Karpas-422 (cell line): ENCODE measurements around the gene AP4B1. TPM values are rescaled to one million over a fixed set of nuclear protein-coding genes. Genes with fewer than 3 reads are reported as not detected.

Experiments used
- DNase-seq: peaks from one replicate; pipeline ENCODE4 v3.0.0-alpha.2; 2015
- H2AFZ ChIP-seq: fragments of 200-600 bp; sonication (generic); 2 replicates; pipeline ENCODE4 v1.6.1; 2014; ENCODE audit warnings: antibody characterized with exemption, low read length, mixed read lengths
- H3K27ac ChIP-seq: fragments of 200-600 bp; sonication (generic); 2 replicates; pipeline ENCODE4 v1.5.1; 2014; ENCODE audit warnings: mild to moderate bottlenecking, low read length, moderate library complexity
- H3K27me3 ChIP-seq: fragments of 200-600 bp; sonication (generic); 2 replicates; pipeline ENCODE4 v1.6.1; 2014; ENCODE audit warnings: low read length, mixed read lengths
- H3K36me3 ChIP-seq: fragments of 200-600 bp; sonication (generic); 2 replicates; pipeline ENCODE4 v1.6.1; 2014; ENCODE audit warnings: low read length, mixed read lengths; ENCODE audit not compliant: insufficient read depth
- H3K4me1 ChIP-seq: fragments of 200-600 bp; sonication (generic); 2 replicates; pipeline ENCODE4 v1.6.1; 2014; ENCODE audit warnings: mild to moderate bottlenecking, low read length, mixed read lengths
- H3K4me2 ChIP-seq: fragments of 200-600 bp; sonication (generic); 2 replicates; pipeline ENCODE4 v1.6.1; 2014; ENCODE audit warnings: low read length, low read depth, mild to moderate bottlenecking; ENCODE audit not compliant: poor library complexity, severe bottlenecking
- H3K4me3 ChIP-seq: fragments of 200-600 bp; sonication (generic); 2 replicates; pipeline ENCODE4 v1.5.1; 2014; ENCODE audit warnings: mild to moderate bottlenecking, antibody characterized with exemption, low read length, mixed read lengths
- H3K79me2 ChIP-seq: fragments of 200-600 bp; sonication (generic); 2 replicates; pipeline ENCODE4 v1.6.1; 2014; ENCODE audit warnings: mild to moderate bottlenecking, low read length, mixed read lengths
- H3K9ac ChIP-seq: fragments of 200-600 bp; sonication (generic); 2 replicates; pipeline ENCODE4 v1.6.0; 2014; ENCODE audit warnings: low read length
- H3K9me2 ChIP-seq: fragments of 200-600 bp; sonication (generic), shearing (Covaris generic); replicated peaks from 2 replicates; pipeline ENCODE4 v1.6.0; 2014; ENCODE audit warnings: mild to moderate bottlenecking, low read length, moderate library complexity; ENCODE audit not compliant: insufficient read depth
- H3K9me3 ChIP-seq: fragments of 300-700, 200-600 bp; sonication (generic); 2 replicates; pipeline ENCODE4 v1.6.1; 2014; ENCODE audit warnings: low read length, mixed read lengths
- H4K20me1 ChIP-seq: fragments of 200-600 bp; sonication (generic); 2 replicates; pipeline ENCODE4 v1.6.1; 2014; ENCODE audit warnings: mild to moderate bottlenecking, antibody characterized with exemption, low read length, low read depth; ENCODE audit not compliant: insufficient read depth
- total RNA-seq: library from RNA; depleted of rRNA; stranded (reverse); fragments of >200 nt; shearing (Covaris generic); gene quantifications from 2 replicates; pipeline ENCODE4 v1.2.3, GENCODE V29; 2014; ENCODE audit warnings: low replicate concordance

The AP4B1 gene
- total RNA-seq, 1 experiment from 2014 or later: 35.3 TPM

GRCh38 chr1:113946112-113946511 is 41.5 kb upstream of the AP4B1 start:
- H4K20me1 ChIP-seq: no peaks in the 10 kb centered on the region
- H3K79me2 ChIP-seq: peaks cover 91% of the 10 kb centered on the region
- peaks cover 29% of the 10 kb centered on the region for H3K4me1 ChIP-seq

GRCh38 chr1:113945329-113945728 is 40.7 kb upstream of the AP4B1 start:
- H3K27ac ChIP-seq: peak overlapping the region; percentile 57

More at GRCh38 chr1:113946112-113946511, 41.5 kb upstream of the AP4B1 start:
- H3K4me3 ChIP-seq: no peak overlapping the region
- no peak overlapping the region for H3K9ac ChIP-seq
- H2AFZ ChIP-seq: no peak overlapping the region
- peak overlapping the region; percentile 51 for H3K4me2 ChIP-seq
- H3K27me3 ChIP-seq: no peaks in the 10 kb centered on the region
- no peaks in the 10 kb centered on the region for H3K9me3 ChIP-seq
- peaks cover 15% of the 10 kb centered on the region for H3K36me3 ChIP-seq
- peak overlapping the region; percentile 57 for H3K27ac ChIP-seq
- no peaks in the 10 kb centered on the region for H3K9me2 ChIP-seq
- DNase-seq: no peak

GRCh38 chr1:113943028-113943811 is 38.6 kb upstream of the AP4B1 start:
- Histone ChIP-seq H3K4me1 (peaks cover 32% of the 10 kb centered on the region), H3K9ac (no peak overlapping the region), H3K4me2 (no peak overlapping the region), H3K79me2 (peaks cover 92% of the 10 kb centered on the region), H3K9me3 (no peaks in the 10 kb centered on the region), H3K27me3 (no peaks in the 10 kb centered on the region), H3K27ac (no peak overlapping the region), H3K36me3 (peaks cover 26% of the 10 kb centered on the region), H4K20me1 (no peaks in the 10 kb centered on the region), H3K4me3 (no peak overlapping the region), H3K9me2 (no peaks in the 10 kb centered on the region), H2AFZ (no peak overlapping the region)
- DNase-seq: no peak

More at GRCh38 chr1:113945329-113945728, 40.7 kb upstream of the AP4B1 start:
- Histone ChIP-seq H3K27me3 (no peaks in the 10 kb centered on the region), H3K4me1 (peaks cover 29% of the 10 kb centered on the region), H3K79me2 (peaks cover 91% of the 10 kb centered on the region), H3K9me2 (no peaks in the 10 kb centered on the region), H3K9ac (no peak overlapping the region), H3K36me3 (peaks cover 22% of the 10 kb centered on the region), H3K4me3 (no peak overlapping the region), H3K4me2 (peak overlapping the region; percentile 51), H4K20me1 (no peaks in the 10 kb centered on the region), H2AFZ (no peak overlapping the region), H3K9me3 (no peaks in the 10 kb centered on the region)
- no peak for DNase-seq

GRCh38 chr1:113942527-113942926 is 37.9 kb upstream of the AP4B1 start:
- H3K27me3 ChIP-seq: no peaks in the 10 kb centered on the region
- peaks cover 34% of the 10 kb centered on the region for H3K4me1 ChIP-seq
- peaks cover 26% of the 10 kb centered on the region for H3K36me3 ChIP-seq
- no peak overlapping the region for H2AFZ ChIP-seq
- no peak for DNase-seq
- H3K4me3 ChIP-seq: no peak overlapping the region
- no peaks in the 10 kb centered on the region for H3K9me2 ChIP-seq
- peaks cover 4% of the 10 kb centered on the region; the same call in 1 of the 2 replicates for H4K20me1 ChIP-seq
- no peak overlapping the region for H3K27ac ChIP-seq
- peaks cover 92% of the 10 kb centered on the region for H3K79me2 ChIP-seq
- H3K9ac ChIP-seq: no peak overlapping the region
- H3K4me2 ChIP-seq: no peak overlapping the region
- no peaks in the 10 kb centered on the region for H3K9me3 ChIP-seq

GRCh38 chr1:113941245-113941559 is 36.6 kb upstream of the AP4B1 start:
- H3K36me3 ChIP-seq: peaks cover 26% of the 10 kb centered on the region
- H4K20me1 ChIP-seq: peaks cover 7% of the 10 kb centered on the region; the same call in 1 of the 2 replicates
- H3K9me2 ChIP-seq: no peaks in the 10 kb centered on the region
- H3K9me3 ChIP-seq: no peaks in the 10 kb centered on the region
- H3K27ac ChIP-seq: no peak overlapping the region
- no peaks in the 10 kb centered on the region for H3K27me3 ChIP-seq
- no peak overlapping the region for H3K9ac ChIP-seq
- no peak overlapping the region for H2AFZ ChIP-seq
- no peak overlapping the region for H3K4me2 ChIP-seq
- H3K79me2 ChIP-seq: peaks cover 92% of the 10 kb centered on the region
- no peak for DNase-seq
- no peak overlapping the region for H3K4me3 ChIP-seq
- peaks cover 32% of the 10 kb centered on the region for H3K4me1 ChIP-seq

- Histone ChIP-seq H4K20me1 (peaks cover 7% of the 10 kb centered on the region; the same call in 1 of the 2 replicates), H3K4me3 (no peak overlapping the region), H3K36me3 (peaks cover 26% of the 10 kb centered on the region), H3K9me3 (no peaks in the 10 kb centered on the region), H3K4me1 (peaks cover 32% of the 10 kb centered on the region), H3K9me2 (no peaks in the 10 kb centered on the region), H3K79me2 (peaks cover 92% of the 10 kb centered on the region), H3K4me2 (no peak overlapping the region), H2AFZ (no peak overlapping the region), H3K27ac (no peak overlapping the region), H3K27me3 (no peaks in the 10 kb centered on the region), H3K9ac (no peak overlapping the region)
- no peak for DNase-seq
Observed at GRCh38 chr1:113940365-113941244, 36.0 kb upstream of the AP4B1 start.

- H3K4me3 ChIP-seq: no peak overlapping the region
- H3K36me3 ChIP-seq: peaks cover 23% of the 10 kb centered on the region
- no peak overlapping the region for H3K4me2 ChIP-seq
- H3K4me1 ChIP-seq: peaks cover 31% of the 10 kb centered on the region
- peaks cover 96% of the 10 kb centered on the region for H3K79me2 ChIP-seq
- no peak overlapping the region for H2AFZ ChIP-seq
- H3K9ac ChIP-seq: no peak overlapping the region
- peaks cover 11% of the 10 kb centered on the region; the same call in 1 of the 2 replicates for H4K20me1 ChIP-seq
- no peaks in the 10 kb centered on the region for H3K27me3 ChIP-seq
- H3K9me2 ChIP-seq: no peaks in the 10 kb centered on the region
- H3K9me3 ChIP-seq: no peaks in the 10 kb centered on the region
- H3K27ac ChIP-seq: 0 out of 2 replicates have a peak overlapping the region, but pooled peaks have one; percentile 20
- DNase-seq: no peak
Observed at GRCh38 chr1:113938192-113938591, 33.6 kb upstream of the AP4B1 start.

GRCh38 chr1:113937146-113937545 is 32.5 kb upstream of the AP4B1 start:
- peak overlapping the region; percentile 6; the same call in 1 of the 2 replicates for H3K27ac ChIP-seq
- H3K4me3 ChIP-seq: no peak overlapping the region
- H3K4me2 ChIP-seq: no peak overlapping the region
- H3K9me2 ChIP-seq: no peaks in the 10 kb centered on the region
- H3K9me3 ChIP-seq: no peaks in the 10 kb centered on the region
- no peak overlapping the region for H3K9ac ChIP-seq
- peaks cover 16% of the 10 kb centered on the region for H3K36me3 ChIP-seq
- no peak for DNase-seq
- H3K79me2 ChIP-seq: peaks cover 97% of the 10 kb centered on the region
- H3K27me3 ChIP-seq: no peaks in the 10 kb centered on the region
- peaks cover 38% of the 10 kb centered on the region for H3K4me1 ChIP-seq
- no peak overlapping the region for H2AFZ ChIP-seq
- peaks cover 11% of the 10 kb centered on the region; the same call in 1 of the 2 replicates for H4K20me1 ChIP-seq
